C1 segment of cervical spinal cord (tissue), 14 donors: ENCODE measurements around the gene POP5.
"Not testable (repeated sequence)": the region's sequence is repeated elsewhere in the genome, so short reads cannot be mapped to it uniquely, and the experiment has no call there.

Experiments used
- DNase-seq, 14 donors: peaks; one replicate each; lab custom pipeline; 2025; lab: John Stamatoyannopoulos, UW

Gene POP5

GRCh38 chr12:120538281-120539156 is 42.7 kb downstream of the POP5 start:
- no peak for DNase-seq

GRCh38 chr12:120537856-120538220 is 43.4 kb downstream of the POP5 start:
- DNase-seq = no peak

- DNase-seq = no peak
Measured at GRCh38 chr12:120536064-120536791, 45.0 kb downstream of the POP5 start.

GRCh38 chr12:120534703-120535655 is 46.2 kb downstream of the POP5 start:
- peak in 5 of 14 donors; percentile 31 to 64 (median 57) for DNase-seq

- peak; percentile 7 to 82 (median 70) for DNase-seq
Measured at GRCh38 chr12:120534203-120534702, 46.9 kb downstream of the POP5 start, which contains the start of gene RNF10. RNF10 (plus strand) TSS chr12:120534356; CDS start chr12:120534812, 456 bp downstream.

- DNase-seq = no peak
Measured at GRCh38 chr12:120532701-120533238, 48.4 kb downstream of the POP5 start.

- DNase-seq = not testable (repeated sequence)
Measured at GRCh38 chr12:120530418-120530761, 50.8 kb downstream of the POP5 start.

- peak in 1 of 14 donors; percentile 43 for DNase-seq
Measured at GRCh38 chr12:120529641-120530417, 51.4 kb downstream of the POP5 start.

- DNase-seq = peak; percentile 55 to 90 (median 85)
Measured at GRCh38 chr12:120528861-120529525, 52.2 kb downstream of the POP5 start, which contains the start of gene COQ5. COQ5 (minus strand) TSS chr12:120529158; CDS start chr12:120529141, 17 bp downstream.
